Ishikawa (cell line): Measurements from ENCODE around the gene ARNT2.

Source experiments
- EP300 ChIP-seq: IDR thresholded peaks from 2 replicates; pipeline ENCODE4 v1.6.1; 2012; ENCODE audit warnings: borderline replicate concordance
- NFIC ChIP-seq: IDR thresholded peaks from 2 replicates; pipeline ENCODE4 v1.6.1; 2012
- RAD21 ChIP-seq: IDR thresholded peaks from 2 replicates; pipeline ENCODE4 v1.6.1; 2012; ENCODE audit warnings: low read depth
- TCF12 ChIP-seq: IDR thresholded peaks from 2 replicates; pipeline ENCODE4 v1.6.1; 2012; ENCODE audit warnings: low read depth
- TEAD4 ChIP-seq: IDR thresholded peaks from 2 replicates; pipeline ENCODE4 v1.6.1; 2012
- ZBTB7A ChIP-seq: IDR thresholded peaks from 2 replicates; pipeline ENCODE4 v1.6.1; 2012; ENCODE audit warnings: low read depth
- TF ChIP-seq, protein P1 (sequence below): IDR thresholded peaks from 2 replicates; pipeline ENCODE4 v1.6.1; 2012

DNA sequence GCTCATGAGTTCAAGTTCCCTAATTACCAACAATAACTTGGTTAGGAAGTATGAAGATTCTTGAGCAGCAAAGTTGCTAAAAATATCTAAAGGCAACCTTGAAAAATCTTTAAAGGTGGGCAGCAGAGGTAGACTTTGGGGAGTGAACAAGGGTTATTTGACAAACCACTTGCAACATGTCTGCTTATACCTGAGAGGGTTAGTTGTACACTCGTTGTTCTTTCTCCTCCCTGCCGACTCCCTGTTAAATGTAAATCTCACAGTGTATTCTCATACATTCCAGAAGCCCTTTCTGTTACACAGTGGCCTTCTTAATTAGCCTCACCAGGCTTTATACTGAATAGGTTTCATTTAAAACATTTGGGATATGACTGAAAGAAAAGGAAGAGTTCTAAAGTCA is 121.7 kb downstream of the ARNT2 start:
- TF ChIP-seq ZBTB7A (no peak), TEAD4 (no peak), TCF12 (no peak), EP300 (no peak), NFIC (no peak), RAD21 (no peak)
- TF ChIP-seq, protein P1, sequence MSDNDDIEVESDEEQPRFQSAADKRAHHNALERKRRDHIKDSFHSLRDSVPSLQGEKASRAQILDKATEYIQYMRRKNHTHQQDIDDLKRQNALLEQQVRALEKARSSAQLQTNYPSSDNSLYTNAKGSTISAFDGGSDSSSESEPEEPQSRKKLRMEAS, result no peak
